ENCODE results near the gene NUP160. TPM values are rescaled to one million over a fixed set of nuclear protein-coding genes. Genes with fewer than 3 reads are reported as not detected.
"Not testable (repeated sequence)": the region's sequence is repeated elsewhere in the genome, so short reads cannot be mapped to it uniquely, and the experiment has no call there.

NUP160 gene
- total RNA-seq, 1 donor from 2014 or later = 14.5 TPM

GRCh38 chr11:47837292-47837691, 10.9 kb downstream of the NUP160 start:
- ATAC-seq (ENCODE audit: poor library complexity) (no peak), DNase-seq (no peak)
- intact Hi-C loops (cut with DNase I) = loop anchor here (10.0 kb wide), 2 partner anchors 102 to 192 kb away; partner anchors contain the start of gene MTCH2

GRCh38 chr11:47830013-47830412, 18.1 kb downstream of the NUP160 start:
- intact Hi-C loops (cut with DNase I) = loop anchor here (10.0 kb wide), 2 partner anchors 95 to 185 kb away; partner anchors contain the start of gene MTCH2

GRCh38 chr11:47828284-47828683, 19.9 kb downstream of the NUP160 start:
- DNase-seq = no peak
- intact Hi-C loops (cut with DNase I) = no loop called here
- ATAC-seq (ENCODE audit: poor library complexity) = no peak

More at GRCh38 chr11:47830013-47830412, 18.1 kb downstream of the NUP160 start:
- DNase-seq; ATAC-seq (ENCODE audit: poor library complexity): not testable (repeated sequence)

GRCh38 chr11:47822664-47823063, 25.5 kb downstream of the NUP160 start:
- DNase-seq; ATAC-seq (ENCODE audit: poor library complexity); intact Hi-C loops (cut with DNase I): not testable (repeated sequence)

- ATAC-seq (ENCODE audit: poor library complexity) = no peak
- intact Hi-C loops (cut with DNase I) = no loop called here
- DNase-seq = no peak
Observed at GRCh38 chr11:47819743-47820142, 28.4 kb downstream of the NUP160 start.

GRCh38 chr11:47800759-47801158, 47.4 kb downstream of the NUP160 start:
- DNase-seq (no peak), ATAC-seq (ENCODE audit: poor library complexity) (peak; percentile 93)
- intact Hi-C loops (cut with DNase I) = loop anchor here (5.0 kb wide), 1 partner anchor 33 kb away; the partner anchor contains the start of gene FNBP4

- no peak for ATAC-seq (ENCODE audit: poor library complexity)
- intact Hi-C loops (cut with DNase I) = no loop called here
- no peak for DNase-seq
Observed at GRCh38 chr11:47797633-47798032, 50.5 kb downstream of the NUP160 start.

- no peak for DNase-seq
- intact Hi-C loops (cut with DNase I) = no loop called here
- ATAC-seq (ENCODE audit: poor library complexity) = no peak
Observed at GRCh38 chr11:47791774-47792430, 56.2 kb downstream of the NUP160 start.

- ATAC-seq (ENCODE audit: poor library complexity); DNase-seq; intact Hi-C loops (cut with DNase I): not testable (repeated sequence)
Observed at GRCh38 chr11:47790017-47790416, 58.1 kb downstream of the NUP160 start.

- intact Hi-C loops (cut with DNase I) = no loop called here
- no peak for DNase-seq
- ATAC-seq (ENCODE audit: poor library complexity) = peak; percentile 58
Observed at GRCh38 chr11:47788181-47788580, 60.0 kb downstream of the NUP160 start.

- ATAC-seq (ENCODE audit: poor library complexity) = peak; percentile 89
- peak; percentile 85 for DNase-seq
Observed at GRCh38 chr11:47786373-47786772, 61.8 kb downstream of the NUP160 start.

GRCh38 chr11:47784785-47785381, 63.3 kb downstream of the NUP160 start:
- ATAC-seq (ENCODE audit: poor library complexity) = peak; percentile 8
- intact Hi-C loops (cut with DNase I) = no loop called here
- DNase-seq = no peak

More at GRCh38 chr11:47786373-47786772, 61.8 kb downstream of the NUP160 start:
- intact Hi-C loops (cut with DNase I) = no loop called here

- no peak for DNase-seq
- no peak for ATAC-seq (ENCODE audit: poor library complexity)
- intact Hi-C loops (cut with DNase I) = no loop called here
Observed at GRCh38 chr11:47783087-47783610, 65.0 kb downstream of the NUP160 start.

GRCh38 chr11:47778878-47779483, 69.2 kb downstream of the NUP160 start:
- no peak for DNase-seq
- ATAC-seq (ENCODE audit: poor library complexity) = peak; percentile 73
- intact Hi-C loops (cut with DNase I) = no loop called here

GRCh38 chr11:47775240-47775869, 72.8 kb downstream of the NUP160 start:
- DNase-seq = no peak
- intact Hi-C loops (cut with DNase I) = no loop called here
- no peak for ATAC-seq (ENCODE audit: poor library complexity)

GRCh38 chr11:47773882-47774281, 74.3 kb downstream of the NUP160 start:
- intact Hi-C loops (cut with DNase I) = no loop called here

GRCh38 chr11:47769556-47769955, 78.6 kb downstream of the NUP160 start:
- ATAC-seq (ENCODE audit: poor library complexity); DNase-seq: not testable (repeated sequence)
- intact Hi-C loops (cut with DNase I) = loop anchor here (5.0 kb wide), 1 partner anchor 33 kb away; no protein-coding TSS in a partner anchor

More at GRCh38 chr11:47773882-47774281, 74.3 kb downstream of the NUP160 start:
- DNase-seq = no peak
- ATAC-seq (ENCODE audit: poor library complexity) = no peak

GRCh38 chr11:47768101-47768612, 80.0 kb downstream of the NUP160 start:
- peak; percentile 68 for ATAC-seq (ENCODE audit: poor library complexity)
- peak; percentile 80 for DNase-seq
- intact Hi-C loops (cut with DNase I) = loop anchor here (5.0 kb wide), 1 partner anchor 34 kb away; no protein-coding TSS in a partner anchor
